ENCODE results near the gene SORCS2.

SORCS2 gene

DNA sequence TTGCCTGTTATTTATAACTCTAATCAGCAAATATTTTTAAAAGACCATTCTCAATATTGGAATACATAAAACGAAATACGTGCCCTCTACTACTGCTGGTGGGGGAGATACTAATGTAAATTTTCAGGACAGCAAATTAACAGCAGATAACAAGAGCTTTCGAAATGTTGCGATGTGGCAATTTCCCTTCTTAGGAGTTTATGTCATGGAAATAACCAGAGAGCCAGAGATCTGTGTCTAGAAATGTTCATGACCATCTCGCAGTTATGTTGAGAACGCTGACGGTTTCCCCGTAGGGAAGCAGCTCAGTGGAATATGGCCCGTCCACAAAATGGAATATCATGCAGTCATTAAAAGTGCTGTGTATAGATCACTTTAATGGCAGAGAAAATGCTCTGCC is 480.8 kb downstream of the SORCS2 start:
- CTCF ChIA-PET, result no interaction called here
- DNase-seq (ENCODE audit: extremely low spot score), result no peak
- POLR2A ChIA-PET, result no interaction called here

DNA sequence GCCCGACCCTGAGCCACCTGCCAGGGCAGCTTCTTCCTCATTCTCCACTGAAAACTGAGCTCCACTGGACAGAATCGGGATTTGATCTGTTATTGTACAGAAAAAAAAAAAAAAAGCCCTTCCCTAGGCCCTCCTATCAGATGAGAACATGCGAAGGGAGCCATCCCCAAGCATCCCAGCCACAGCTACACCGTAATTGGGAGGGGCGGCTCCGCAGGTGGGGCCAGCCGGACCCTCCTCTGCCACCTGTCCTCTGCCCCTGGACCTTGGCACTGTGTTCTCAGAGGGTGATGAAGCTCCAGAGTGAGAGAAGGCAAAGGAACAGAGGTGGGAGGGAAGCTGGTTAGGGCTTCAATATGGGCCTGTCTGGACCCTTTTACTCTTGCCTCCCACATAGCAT is 482.4 kb downstream of the SORCS2 start:
- DNase-seq (ENCODE audit: extremely low spot score), result no peak
- ChIA-PET POLR2A (no interaction called here), CTCF (no interaction called here)
- TF ChIP-seq, protein P1, sequence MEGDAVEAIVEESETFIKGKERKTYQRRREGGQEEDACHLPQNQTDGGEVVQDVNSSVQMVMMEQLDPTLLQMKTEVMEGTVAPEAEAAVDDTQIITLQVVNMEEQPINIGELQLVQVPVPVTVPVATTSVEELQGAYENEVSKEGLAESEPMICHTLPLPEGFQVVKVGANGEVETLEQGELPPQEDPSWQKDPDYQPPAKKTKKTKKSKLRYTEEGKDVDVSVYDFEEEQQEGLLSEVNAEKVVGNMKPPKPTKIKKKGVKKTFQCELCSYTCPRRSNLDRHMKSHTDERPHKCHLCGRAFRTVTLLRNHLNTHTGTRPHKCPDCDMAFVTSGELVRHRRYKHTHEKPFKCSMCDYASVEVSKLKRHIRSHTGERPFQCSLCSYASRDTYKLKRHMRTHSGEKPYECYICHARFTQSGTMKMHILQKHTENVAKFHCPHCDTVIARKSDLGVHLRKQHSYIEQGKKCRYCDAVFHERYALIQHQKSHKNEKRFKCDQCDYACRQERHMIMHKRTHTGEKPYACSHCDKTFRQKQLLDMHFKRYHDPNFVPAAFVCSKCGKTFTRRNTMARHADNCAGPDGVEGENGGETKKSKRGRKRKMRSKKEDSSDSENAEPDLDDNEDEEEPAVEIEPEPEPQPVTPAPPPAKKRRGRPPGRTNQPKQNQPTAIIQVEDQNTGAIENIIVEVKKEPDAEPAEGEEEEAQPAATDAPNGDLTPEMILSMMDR (IDR thresholded peaks at IDR 0.05; ENCODE audit: control extremely low read depth, extremely low read depth, low read depth, missing control alignments), result no peak

More for the DNA sequence above, 480.8 kb downstream of the SORCS2 start:
- TF ChIP-seq, protein P1 (IDR thresholded peaks at IDR 0.05; ENCODE audit: control extremely low read depth, extremely low read depth, low read depth, missing control alignments), result no peak

DNA sequence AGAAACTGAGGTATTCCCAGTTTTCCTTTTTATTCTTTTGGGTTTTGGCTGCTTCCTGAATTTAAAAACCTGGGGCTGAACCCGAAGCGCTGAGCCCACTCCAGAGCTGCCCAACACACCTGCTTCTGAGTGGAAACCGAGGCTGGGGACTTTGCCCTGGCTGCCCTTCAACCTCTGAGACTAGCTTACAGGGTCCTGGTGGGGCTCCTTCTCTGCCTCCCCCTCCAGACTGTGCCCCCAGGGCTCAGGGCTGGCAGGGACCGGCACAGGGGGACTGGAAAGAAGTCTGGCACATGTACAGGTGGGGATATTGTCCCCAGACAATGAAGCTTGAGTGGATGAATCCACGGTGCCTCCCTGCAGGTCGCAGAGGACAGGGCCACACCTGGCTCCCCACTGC is 482.8 kb downstream of the SORCS2 start:
- ChIA-PET CTCF (no interaction called here), POLR2A (no interaction called here)
- TF ChIP-seq, protein P1 (IDR thresholded peaks at IDR 0.05; ENCODE audit: control extremely low read depth, extremely low read depth, low read depth, missing control alignments), result no peak
- no peak for DNase-seq (ENCODE audit: extremely low spot score)

DNA sequence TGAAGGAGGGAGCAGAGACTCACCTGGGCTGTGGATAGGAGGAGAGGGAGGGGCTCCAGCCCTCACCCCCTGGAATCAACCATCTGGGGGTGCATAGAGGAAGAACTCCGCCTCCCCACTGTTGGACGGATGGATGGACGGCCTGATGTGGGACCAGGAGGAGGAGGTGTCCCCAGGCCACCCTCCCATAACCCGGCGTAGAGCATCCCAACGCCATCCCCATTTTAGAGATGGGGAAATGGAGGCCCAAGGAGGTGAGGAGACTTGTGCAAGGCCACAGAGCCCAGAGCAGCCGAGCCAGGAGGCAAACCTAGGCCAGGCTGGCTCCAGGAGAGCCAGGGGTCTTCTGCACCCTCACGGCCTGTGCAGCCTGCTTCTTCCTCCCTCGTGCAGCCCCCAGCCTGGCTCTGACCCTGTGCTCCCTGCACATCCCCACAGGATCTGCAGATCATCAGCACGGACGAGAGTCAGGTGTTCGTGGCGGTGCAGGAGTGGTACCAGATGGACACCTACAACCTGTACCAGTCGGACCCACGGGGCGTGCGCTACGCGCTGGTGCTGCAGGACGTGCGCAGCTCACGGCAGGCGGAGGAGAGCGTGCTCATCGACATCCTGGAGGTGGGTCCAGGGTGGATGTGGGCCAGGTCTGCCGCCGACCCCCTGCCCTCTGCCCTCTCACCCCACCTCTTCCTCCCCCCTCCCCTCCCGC is 483.4 kb downstream of the SORCS2 start:
- ChIA-PET CTCF (no interaction called here), POLR2A (no interaction called here)
- no peak for DNase-seq (ENCODE audit: extremely low spot score)
- TF ChIP-seq, protein P1 (IDR thresholded peaks at IDR 0.05; ENCODE audit: control extremely low read depth, extremely low read depth, low read depth, missing control alignments), result no peak

DNA sequence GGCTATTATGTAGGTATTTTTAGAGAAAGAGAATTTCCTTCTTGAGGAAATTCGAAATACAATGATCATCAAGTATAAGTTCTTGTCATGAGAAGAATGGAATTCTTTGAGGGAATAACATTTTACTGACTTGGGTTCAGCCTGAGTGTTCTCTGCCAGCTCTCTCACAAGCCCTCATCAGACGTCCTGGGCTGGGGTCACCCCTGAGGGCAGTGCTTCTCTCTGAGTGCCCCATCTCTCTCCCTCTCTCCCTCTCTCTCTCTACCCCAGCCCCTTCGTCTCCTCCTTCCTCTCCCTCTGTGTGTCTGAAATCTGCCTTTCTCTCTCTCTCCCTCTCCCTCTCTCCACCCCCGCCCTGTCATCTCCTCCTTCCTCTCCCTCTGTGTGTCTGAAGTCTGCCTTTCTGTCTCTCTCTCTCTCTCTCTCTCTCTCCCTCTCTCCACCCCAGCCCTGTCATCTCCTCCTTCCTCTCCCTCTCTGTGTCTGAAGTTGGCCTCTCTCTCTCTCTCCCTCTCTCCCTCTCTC is 484.1 kb downstream of the SORCS2 start:
- TF ChIP-seq, protein P1 (IDR thresholded peaks at IDR 0.05; ENCODE audit: control extremely low read depth, extremely low read depth, low read depth, missing control alignments), result no peak
- POLR2A ChIA-PET, result no interaction called here
- no peak for DNase-seq (ENCODE audit: extremely low spot score)
- CTCF ChIA-PET, result no interaction called here

DNA sequence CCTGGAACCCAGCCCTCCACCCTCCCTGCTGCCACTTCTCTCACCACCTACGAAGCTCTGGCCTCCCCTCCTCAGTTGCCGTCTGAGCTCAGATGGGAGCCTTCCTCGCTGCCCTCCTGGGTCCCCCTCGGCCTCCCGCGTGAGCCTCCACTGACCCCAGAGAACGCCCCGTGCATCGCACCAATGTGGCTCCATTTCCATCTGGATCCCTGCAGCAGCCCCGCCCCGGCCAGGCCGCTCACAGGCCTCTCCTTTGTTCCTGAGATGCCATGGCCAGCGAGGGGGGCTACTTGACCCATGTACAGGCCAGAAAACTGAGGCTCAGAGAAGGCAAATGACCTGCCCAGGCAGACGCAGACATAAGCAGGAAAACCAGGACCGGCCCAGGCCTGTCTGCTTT is 484.7 kb downstream of the SORCS2 start:
- no peak for DNase-seq (ENCODE audit: extremely low spot score)
- ChIA-PET POLR2A (no interaction called here), CTCF (no interaction called here)
- TF ChIP-seq, protein P1 (IDR thresholded peaks at IDR 0.05; ENCODE audit: control extremely low read depth, extremely low read depth, low read depth, missing control alignments), result no peak

All from GM10248 (cell line).